Upper lobe of left lung (tissue), 4 donors: ENCODE data around the gene FGFRL1.

Source experiments
- POLR2A ChIP-seq, 4 donors: fragments of 450-650 bp; IDR thresholded peaks; one replicate each; pipeline ENCODE4 v1.5.1; 2016 to 2017; ENCODE audit warnings: antibody characterized with exemption in 4 of 4, mild to moderate bottlenecking in 2 of 4
- POLR2AphosphoS5 ChIP-seq, 2 donors: sonication (generic); formaldehyde crosslinking; IDR thresholded peaks; one replicate each; pipeline ENCODE4 v1.5.1; 2017; ENCODE audit warnings: antibody characterized with exemption in 2 of 2
- TF ChIP-seq, protein P1 (sequence below), 6 experiments: fragments of 450-650 bp in 4 of 6; fragments of 200-600 bp in 2 of 6; sonication (generic) in 2 of 6; IDR thresholded peaks; one replicate each; pipeline ENCODE4 v1.5.1; 2016 to 2019; ENCODE audit warnings: antibody characterized with exemption in 6 of 6

DNA sequence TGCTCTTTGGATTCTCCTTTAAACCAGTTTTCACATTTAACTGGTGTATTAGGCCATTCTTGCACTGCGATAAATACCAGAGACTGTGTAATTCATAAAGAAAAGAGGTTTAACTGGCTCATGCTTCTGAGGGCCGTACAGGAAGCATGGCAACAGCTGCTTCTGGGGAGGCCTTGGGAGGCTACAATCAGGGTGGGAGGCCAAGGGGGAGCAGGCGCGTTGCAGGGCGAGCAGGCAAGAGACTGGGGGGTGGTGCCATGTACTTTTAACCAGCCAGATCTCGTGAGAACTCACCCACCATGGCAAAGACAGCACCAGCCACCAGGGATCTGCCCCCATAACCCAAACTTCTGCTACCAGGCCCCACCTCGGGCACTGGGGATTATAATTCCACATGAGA lies 63.8 kb downstream of the FGFRL1 start:
- TF ChIP-seq POLR2A (IDR thresholded peaks at IDR 0.05) (no peak), POLR2AphosphoS5 (IDR thresholded peaks at IDR 0.05) (no peak)
- TF ChIP-seq, protein P1, sequence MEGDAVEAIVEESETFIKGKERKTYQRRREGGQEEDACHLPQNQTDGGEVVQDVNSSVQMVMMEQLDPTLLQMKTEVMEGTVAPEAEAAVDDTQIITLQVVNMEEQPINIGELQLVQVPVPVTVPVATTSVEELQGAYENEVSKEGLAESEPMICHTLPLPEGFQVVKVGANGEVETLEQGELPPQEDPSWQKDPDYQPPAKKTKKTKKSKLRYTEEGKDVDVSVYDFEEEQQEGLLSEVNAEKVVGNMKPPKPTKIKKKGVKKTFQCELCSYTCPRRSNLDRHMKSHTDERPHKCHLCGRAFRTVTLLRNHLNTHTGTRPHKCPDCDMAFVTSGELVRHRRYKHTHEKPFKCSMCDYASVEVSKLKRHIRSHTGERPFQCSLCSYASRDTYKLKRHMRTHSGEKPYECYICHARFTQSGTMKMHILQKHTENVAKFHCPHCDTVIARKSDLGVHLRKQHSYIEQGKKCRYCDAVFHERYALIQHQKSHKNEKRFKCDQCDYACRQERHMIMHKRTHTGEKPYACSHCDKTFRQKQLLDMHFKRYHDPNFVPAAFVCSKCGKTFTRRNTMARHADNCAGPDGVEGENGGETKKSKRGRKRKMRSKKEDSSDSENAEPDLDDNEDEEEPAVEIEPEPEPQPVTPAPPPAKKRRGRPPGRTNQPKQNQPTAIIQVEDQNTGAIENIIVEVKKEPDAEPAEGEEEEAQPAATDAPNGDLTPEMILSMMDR (IDR thresholded peaks at IDR 0.05), result no peak
